Stimulated activated naive CD8-positive, alpha-beta T cell treated with anti-CD3 and anti-CD28 coated beads, Interleukin-15, Interleukin-2, amounts not matched to agents 100 ng/mL and 50 ng/mL, for 24 hours (primary cell): ENCODE results near the gene PIGQ.

Experiments
- H3K27ac Mint-ChIP-seq: one replicate; pipeline ENCODE4 v1.8.0; 2021; ENCODE audit warnings: mild to moderate bottlenecking, mixed read lengths
- H3K27me3 Mint-ChIP-seq: one replicate; pipeline ENCODE4 v1.8.0; 2021; ENCODE audit warnings: mixed read lengths
- H3K36me3 Mint-ChIP-seq: one replicate; pipeline ENCODE4 v1.8.0; 2021; ENCODE audit warnings: low read depth, mixed read lengths
- H3K4me1 Mint-ChIP-seq: one replicate; pipeline ENCODE4 v1.8.0; 2021; ENCODE audit warnings: low read depth, mixed read lengths
- H3K4me3 Mint-ChIP-seq: one replicate; pipeline ENCODE4 v1.8.0; 2021; ENCODE audit warnings: mild to moderate bottlenecking, mixed read lengths
- H3K9me3 Mint-ChIP-seq: one replicate; pipeline ENCODE4 v1.8.0; 2021; ENCODE audit warnings: mixed read lengths

PIGQ gene

GRCh38 chr16:544517-544916 lies 25.3 kb upstream of the PIGQ start:
- Mint-ChIP-seq H3K27me3 (no peaks in the 10 kb centered on the region), H3K4me3 (no peak overlapping the region), H3K4me1 (no peaks in the 10 kb centered on the region), H3K36me3 (no peaks in the 10 kb centered on the region), H3K27ac (no peak overlapping the region), H3K9me3 (no peaks in the 10 kb centered on the region)

- no peak overlapping the region for H3K27ac Mint-ChIP-seq
- H3K4me1 Mint-ChIP-seq = no peaks in the 10 kb centered on the region
- no peak overlapping the region for H3K4me3 Mint-ChIP-seq
Observed at GRCh38 chr16:546909-547770, 22.6 kb upstream of the PIGQ start.

GRCh38 chr16:548586-548985 lies 21.2 kb upstream of the PIGQ start:
- H3K36me3 Mint-ChIP-seq = no peaks in the 10 kb centered on the region
- H3K27me3 Mint-ChIP-seq = no peaks in the 10 kb centered on the region
- H3K27ac Mint-ChIP-seq = no peak overlapping the region
- H3K4me3 Mint-ChIP-seq = no peak overlapping the region
- H3K9me3 Mint-ChIP-seq = no peaks in the 10 kb centered on the region
- H3K4me1 Mint-ChIP-seq = no peaks in the 10 kb centered on the region

More at GRCh38 chr16:546909-547770, 22.6 kb upstream of the PIGQ start:
- H3K9me3 Mint-ChIP-seq = no peaks in the 10 kb centered on the region
- no peaks in the 10 kb centered on the region for H3K36me3 Mint-ChIP-seq
- H3K27me3 Mint-ChIP-seq = no peaks in the 10 kb centered on the region

- Mint-ChIP-seq H3K4me1 (no peaks in the 10 kb centered on the region), H3K36me3 (no peaks in the 10 kb centered on the region), H3K27me3 (no peaks in the 10 kb centered on the region), H3K27ac (no peak overlapping the region), H3K9me3 (no peaks in the 10 kb centered on the region), H3K4me3 (no peak overlapping the region)
Observed at GRCh38 chr16:549544-550263, 20.1 kb upstream of the PIGQ start.

- Mint-ChIP-seq H3K9me3 (no peaks in the 10 kb centered on the region), H3K27me3 (no peaks in the 10 kb centered on the region), H3K4me3 (no peak overlapping the region), H3K27ac (no peak overlapping the region), H3K36me3 (no peaks in the 10 kb centered on the region), H3K4me1 (no peaks in the 10 kb centered on the region)
Observed at GRCh38 chr16:551210-551609, 18.6 kb upstream of the PIGQ start.

- Mint-ChIP-seq H3K4me1 (no peaks in the 10 kb centered on the region), H3K36me3 (no peaks in the 10 kb centered on the region), H3K9me3 (no peaks in the 10 kb centered on the region), H3K4me3 (no peak overlapping the region), H3K27me3 (no peaks in the 10 kb centered on the region), H3K27ac (no peak overlapping the region)
Observed at GRCh38 chr16:552171-552570, 17.6 kb upstream of the PIGQ start.

- Mint-ChIP-seq H3K27me3 (no peaks in the 10 kb centered on the region), H3K9me3 (no peaks in the 10 kb centered on the region), H3K4me3 (no peak overlapping the region), H3K27ac (no peak overlapping the region), H3K36me3 (no peaks in the 10 kb centered on the region), H3K4me1 (no peaks in the 10 kb centered on the region)
Observed at GRCh38 chr16:553601-554296, 16.0 kb upstream of the PIGQ start.

GRCh38 chr16:554297-554621 lies 15.5 kb upstream of the PIGQ start:
- Mint-ChIP-seq H3K4me3 (no peak overlapping the region), H3K27ac (no peak overlapping the region), H3K9me3 (no peaks in the 10 kb centered on the region), H3K36me3 (no peaks in the 10 kb centered on the region), H3K27me3 (no peaks in the 10 kb centered on the region), H3K4me1 (no peaks in the 10 kb centered on the region)

- Mint-ChIP-seq H3K4me1 (no peaks in the 10 kb centered on the region), H3K27me3 (no peaks in the 10 kb centered on the region), H3K27ac (no peak overlapping the region), H3K36me3 (no peaks in the 10 kb centered on the region), H3K4me3 (no peak overlapping the region), H3K9me3 (no peaks in the 10 kb centered on the region)
Observed at GRCh38 chr16:554640-555365, 15.0 kb upstream of the PIGQ start.

GRCh38 chr16:555528-556473 lies 14.0 kb upstream of the PIGQ start:
- Mint-ChIP-seq H3K27ac (no peak overlapping the region), H3K4me1 (no peaks in the 10 kb centered on the region), H3K36me3 (no peaks in the 10 kb centered on the region), H3K9me3 (no peaks in the 10 kb centered on the region), H3K4me3 (no peak overlapping the region), H3K27me3 (no peaks in the 10 kb centered on the region)

GRCh38 chr16:556474-557173 lies 13.1 kb upstream of the PIGQ start:
- Mint-ChIP-seq H3K4me1 (no peaks in the 10 kb centered on the region), H3K27ac (no peak overlapping the region), H3K27me3 (no peaks in the 10 kb centered on the region)

GRCh38 chr16:557463-558297 lies 12.1 kb upstream of the PIGQ start:
- Mint-ChIP-seq H3K4me3 (no peak overlapping the region), H3K9me3 (no peaks in the 10 kb centered on the region), H3K4me1 (no peaks in the 10 kb centered on the region), H3K36me3 (no peaks in the 10 kb centered on the region), H3K27ac (no peak overlapping the region), H3K27me3 (peaks cover 5% of the 10 kb centered on the region)

More at GRCh38 chr16:556474-557173, 13.1 kb upstream of the PIGQ start:
- Mint-ChIP-seq H3K9me3 (no peaks in the 10 kb centered on the region), H3K36me3 (no peaks in the 10 kb centered on the region), H3K4me3 (no peak overlapping the region)
